Mucosa of descending colon (tissue), 3 donors: ENCODE results near the gene SHTN1. TPM values are rescaled to one million over a fixed set of nuclear protein-coding genes. Genes with fewer than 3 reads are reported as not detected.
A peak's percentile ranks its signal among the peaks of the same experiment; 100 is the strongest.

Experiments used
- ATAC-seq: fragments of 200-7000 bp; cut with Tn5 transposase; one replicate; pipeline ENCODE4 v1.9.1; 2020; ENCODE audit warnings: mild to moderate bottlenecking, moderate library complexity
- DNase-seq, 3 donors: peaks; one replicate each; pipeline ENCODE4 v3.0.0-alpha.2; 2020
- H3K36me3 ChIP-seq: fragments of 200-600 bp; one replicate; pipeline ENCODE4 v1.8.0; 2021; ENCODE audit warnings: low read depth, mild to moderate bottlenecking
- H3K4me1 ChIP-seq: fragments of 200-600 bp; one replicate; pipeline ENCODE4 v1.8.0; 2021; ENCODE audit warnings: low read depth, mild to moderate bottlenecking
- H3K4me3 ChIP-seq: fragments of 200-600 bp; one replicate; pipeline ENCODE4 v1.8.0; 2021; ENCODE audit warnings: mild to moderate bottlenecking
- H3K9me3 ChIP-seq: fragments of 200-600 bp; one replicate; pipeline ENCODE4 v1.8.0; 2021; ENCODE audit warnings: mild to moderate bottlenecking
- CTCF ChIP-seq: fragments of 200-600 bp; IDR thresholded peaks from one replicate; pipeline ENCODE4 v1.8.0; 2022; ENCODE audit warnings: antibody characterized with exemption, mild to moderate bottlenecking
- intact Hi-C, 2 donors: fragments of 100-400 bp; cut with DNase I in 1 of 2; cut with micrococcal nuclease in 1 of 2; formaldehyde crosslinking; loops; one replicate each; pipeline versions ENCODE4 v1.11.0 to v1.11.1; 2022; cut with DNase I, micrococcal nuclease
- total RNA-seq, 3 donors: library from RNA; stranded (reverse); fragmentation: NEBNext Ultra II Directional in 2 of 3; extraction: Animal tissue kit (Norgen Biotek cat#: 25700) in 2 of 3; gene quantifications; one replicate each; pipeline versions ENCODE4 v1.2.1 to v1.2.4, GENCODE V29; 2021 to 2023
- donor health status: DM: no; HTN: no; CAD: no; lungs with moderate emphysema.
- donor health status: DM: no; HTN: no; CAD: no.
- donor health status: DM: no; HTN: yes; CAD: no.

SHTN1 gene
- total RNA-seq, 3 donors from 2014 or later, result 17.4 to 33.5 (median 27.9) TPM

- intact Hi-C loops, result no loop called here
- TF ChIP-seq CTCF, result no peak
- Histone ChIP-seq H3K9me3 (no peaks in the 10 kb centered on the region), H3K36me3 (no peaks in the 10 kb centered on the region), H3K4me3 (no peak overlapping the region), H3K4me1 (peaks cover 4% of the 10 kb centered on the region)
- ATAC-seq (no peak), DNase-seq (no peak)
These were observed 118.2 kb downstream of the SHTN1 start for GRCh38 chr10:116886772-116887171.

GRCh38 chr10:116882639-116883038 lies 122.3 kb downstream of the SHTN1 start:
- no peak for TF ChIP-seq CTCF
- ATAC-seq (no peak), DNase-seq (no peak)
- H3K9me3 ChIP-seq, result no peaks in the 10 kb centered on the region
- no peak overlapping the region for H3K4me3 ChIP-seq
- H3K4me1 ChIP-seq, result no peaks in the 10 kb centered on the region
- H3K36me3 ChIP-seq, result no peaks in the 10 kb centered on the region
- intact Hi-C loops, result no loop called here

- no peak for TF ChIP-seq CTCF
- peak; percentile 82 for ATAC-seq
These were observed 124.1 kb downstream of the SHTN1 start for GRCh38 chr10:116880716-116881482.

GRCh38 chr10:116879817-116880216 lies 125.2 kb downstream of the SHTN1 start:
- intact Hi-C loops, result no loop called here
- no peak for TF ChIP-seq CTCF

More at GRCh38 chr10:116880716-116881482, 124.1 kb downstream of the SHTN1 start:
- no peaks in the 10 kb centered on the region for H3K36me3 ChIP-seq
- DNase-seq, result no peak
- intact Hi-C loops, result no loop called here
- H3K9me3 ChIP-seq, result no peaks in the 10 kb centered on the region
- no peak overlapping the region for H3K4me3 ChIP-seq
- no peaks in the 10 kb centered on the region for H3K4me1 ChIP-seq

GRCh38 chr10:116878123-116878522 lies 126.9 kb downstream of the SHTN1 start:
- H3K9me3 ChIP-seq, result no peaks in the 10 kb centered on the region
- no peak for ATAC-seq
- H3K4me3 ChIP-seq, result no peak overlapping the region
- TF ChIP-seq CTCF, result no peak
- no peaks in the 10 kb centered on the region for H3K4me1 ChIP-seq
- intact Hi-C loops, result no loop called here
- no peaks in the 10 kb centered on the region for H3K36me3 ChIP-seq
- no peak for DNase-seq

More at GRCh38 chr10:116879817-116880216, 125.2 kb downstream of the SHTN1 start:
- ATAC-seq (no peak), DNase-seq (no peak)
- Histone ChIP-seq H3K4me3 (no peak overlapping the region), H3K4me1 (no peaks in the 10 kb centered on the region), H3K36me3 (no peaks in the 10 kb centered on the region), H3K9me3 (no peaks in the 10 kb centered on the region)
